Liver (tissue), 9 donors: ENCODE data around the gene KRTAP10-7. TPM values are rescaled to one million over a fixed set of nuclear protein-coding genes. Genes with fewer than 3 reads are reported as not detected.
"Not testable (repeated sequence)": the region's sequence is repeated elsewhere in the genome, so short reads cannot be mapped to it uniquely, and the experiment has no call there.

Source experiments
- DNase-seq: peaks from one replicate; pipeline ENCODE4 v3.0.0-alpha.2; 2017; ENCODE audit warnings: low spot score
- H3K27ac ChIP-seq, 2 donors: one replicate each; pipeline ENCODE4 v1.7.0; 2013; ENCODE audit warnings: inconsistent platforms in 2 of 2, low read length in 2 of 2, control low read depth in 1 of 2, low read depth in 1 of 2, mild to moderate bottlenecking in 1 of 2
- H3K27me3 ChIP-seq, 4 donors: one replicate each; pipeline versions ENCODE4 v1.6.1 to v1.7.0; 2013; ENCODE audit warnings: low read length in 3 of 4, inconsistent platforms in 1 of 4, mild to moderate bottlenecking in 1 of 4, moderate library complexity in 1 of 4; ENCODE audit not compliant: control insufficient read depth in 4 of 4, insufficient read depth in 4 of 4
- H3K36me3 ChIP-seq, 4 donors: one replicate each; pipeline versions ENCODE4 v1.6.1 to v1.7.0; 2013; ENCODE audit warnings: low read length in 3 of 4, mild to moderate bottlenecking in 3 of 4, low read depth in 1 of 4, moderate library complexity in 1 of 4; ENCODE audit not compliant: control insufficient read depth in 4 of 4, insufficient read depth in 3 of 4
- H3K4me1 ChIP-seq, 4 donors: one replicate each; pipeline versions ENCODE4 v1.6.1 to v1.7.0; 2013; ENCODE audit warnings: low read length in 3 of 4, mild to moderate bottlenecking in 3 of 4, moderate library complexity in 1 of 4; ENCODE audit not compliant: control insufficient read depth in 4 of 4, insufficient read depth in 4 of 4
- H3K4me3 ChIP-seq, 3 donors: one replicate each; pipeline versions ENCODE4 v1.6.1 to v1.7.0; 2013; ENCODE audit warnings: low read length in 3 of 3, control low read depth in 1 of 3, low read depth in 1 of 3, mild to moderate bottlenecking in 1 of 3
- H3K9ac ChIP-seq, 2 donors: one replicate each; pipeline ENCODE4 v1.7.0; 2013; ENCODE audit warnings: low read length in 2 of 2, mild to moderate bottlenecking in 2 of 2, moderate library complexity in 2 of 2, control low read depth in 1 of 2, low read depth in 1 of 2
- H3K9me3 ChIP-seq, 4 donors: one replicate each; pipeline versions ENCODE4 v1.6.1 to v1.7.0; 2013; ENCODE audit warnings: low read length in 3 of 4; ENCODE audit not compliant: control insufficient read depth in 4 of 4
- EGR1 ChIP-seq, 2 donors: IDR thresholded peaks; 2 replicates each; pipeline ENCODE4 v1.6.1; 2016 to 2018; ENCODE audit warnings: antibody characterized with exemption in 2 of 2, low read depth in 2 of 2
- YY1 ChIP-seq: IDR thresholded peaks from 2 replicates; pipeline ENCODE4 v1.6.1; 2016; ENCODE audit warnings: antibody characterized with exemption, mild to moderate bottlenecking
- WGBS: extraction: QIAGEN DNeasy Blood & Tissue Kit; methylation state at CpG from one replicate; pipeline ENCODE4 v1.1.7; 2013; 5-methylcytosine and 5-hydroxymethylcytosine counted together
- polyA plus RNA-seq, 2 donors: library from polyadenylated mRNA; stranded (reverse) in 1 of 2; unstranded in 1 of 2; fragments of 200-250 nt in 1 of 2; fragments of >200 nt in 1 of 2; fragmentation: Nextera tagmentation in 1 of 2; extraction: Ambion mirVana in 1 of 2; gene quantifications; one replicate each; pipeline versions ENCODE4 v1.2.1 to v1.2.3, GENCODE V29; 2013 to 2015
- total RNA-seq, 2 donors: library from RNA; depleted of rRNA; stranded (reverse); fragments of >200 nt; gene quantifications; one replicate each; pipeline ENCODE4 v1.2.3, GENCODE V29; 2014
- TF ChIP-seq, protein P1 (sequence below): fragments of 150-350 bp; IDR thresholded peaks from 2 replicates; pipeline ENCODE4 v1.5.1; 2017; ENCODE audit warnings: improper control_type of control experiment, low read depth, low read length; ENCODE audit not compliant: missing input control
- TF ChIP-seq, protein P2 (sequence below): IDR thresholded peaks from 2 replicates; pipeline ENCODE4 v1.6.1; 2016; ENCODE audit warnings: antibody characterized with exemption
- TF ChIP-seq, protein P3 (sequence below): IDR thresholded peaks from 2 replicates; pipeline ENCODE4 v1.6.1; 2016; ENCODE audit warnings: antibody characterized with exemption, mild to moderate bottlenecking
- donor health status: healthy.
- donor health status: healthy.
- donor health status: healthy.
- donor health status: healthy.
- donor health status: healthy.

KRTAP10-7 gene
- total and polyA plus RNA-seq, 4 donors: not detected

DNA sequence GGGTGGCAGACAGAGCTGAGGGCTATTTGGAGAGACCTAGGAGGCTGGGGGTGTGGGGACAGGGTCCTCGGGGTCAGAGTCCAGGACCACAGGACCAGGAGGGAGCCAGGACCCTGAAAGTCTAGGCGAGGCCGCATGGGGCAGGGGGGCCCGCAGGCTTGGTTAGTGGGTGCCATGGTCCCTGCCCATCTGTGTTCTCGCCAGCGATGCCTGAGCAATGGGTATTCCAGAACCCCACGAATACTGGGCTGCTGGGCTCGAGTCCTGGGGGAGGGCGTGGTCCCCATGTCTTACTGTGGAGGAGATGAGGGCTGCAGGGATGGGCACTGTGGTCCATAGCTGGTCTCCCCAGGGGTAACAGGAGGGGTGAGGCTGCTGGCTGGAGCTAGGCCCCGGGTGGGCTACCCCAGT lies 10.1 kb upstream of the KRTAP10-7 start:
- H3K27me3 ChIP-seq: no peaks in the 10 kb centered on the region
- no peaks in the 10 kb centered on the region for H3K36me3 ChIP-seq
- no peak for DNase-seq

DNA sequence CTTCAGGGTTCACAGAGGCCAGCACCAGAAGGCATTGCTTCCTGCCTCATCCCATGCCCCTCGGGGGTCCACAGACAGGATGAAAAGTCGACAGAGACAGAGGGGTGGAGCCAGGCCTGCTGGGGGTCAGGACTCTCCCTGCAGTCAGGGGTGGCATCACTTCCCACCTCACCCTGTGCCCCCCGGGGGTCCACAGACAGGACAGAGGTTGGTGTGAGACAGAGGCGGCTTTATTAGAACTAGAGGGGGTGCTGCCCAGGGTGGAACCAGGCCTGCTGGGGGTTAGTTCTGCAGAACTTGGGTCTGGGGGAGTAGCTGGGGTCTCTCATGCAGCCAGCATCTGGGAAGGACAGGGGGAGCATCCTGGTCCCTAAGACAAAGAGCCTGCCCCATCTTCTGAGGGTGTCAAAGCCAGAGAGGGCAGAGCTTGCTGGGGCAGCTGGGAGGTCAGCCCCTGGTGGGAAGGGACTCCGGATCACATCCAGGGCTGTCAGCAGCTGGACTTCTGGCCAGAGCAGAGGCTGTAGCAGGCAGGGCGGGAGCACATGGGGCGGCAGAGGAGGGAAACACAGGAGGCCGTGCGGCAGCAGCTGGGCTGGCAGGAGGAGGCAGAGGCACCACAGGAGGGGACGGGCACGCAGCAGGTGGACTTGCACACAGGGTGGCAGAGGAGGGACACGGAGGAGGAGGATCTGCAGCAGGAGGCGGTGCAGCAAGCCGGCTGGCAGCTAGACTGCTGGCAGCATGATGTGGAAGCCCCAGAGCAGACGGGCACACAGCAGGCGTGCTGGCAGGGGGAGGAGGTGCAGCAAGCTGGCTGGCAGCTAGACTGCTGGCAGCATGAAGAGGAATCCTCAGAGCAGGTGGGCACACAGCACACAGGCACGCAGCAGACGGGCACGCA lies 9.2 kb upstream of the KRTAP10-7 start:
- peaks cover 1 to 27% (median 16%) of the 10 kb centered on the region in 4 donors for H3K4me1 ChIP-seq
- not testable (repeated sequence) for H3K9ac ChIP-seq, DNase-seq, H3K27me3 ChIP-seq, H3K4me3 ChIP-seq, H3K36me3 ChIP-seq, H3K9me3 ChIP-seq, H3K27ac ChIP-seq
- WGBS: 68% methylated on average over 18 of the region's 19 CpGs

More for the DNA sequence above, 10.1 kb upstream of the KRTAP10-7 start:
- H3K4me3 ChIP-seq: no peak overlapping the region
- peaks cover 0 to 6% (median 0%) of the 10 kb centered on the region in 4 donors for H3K9me3 ChIP-seq
- 81% methylated on average over 10 of the region's 10 CpGs for WGBS
- TF ChIP-seq EGR1 (IDR thresholded peaks at IDR 0.05; ENCODE audit: low read depth in 2 of 2): no peak
- TF ChIP-seq, protein P1, sequence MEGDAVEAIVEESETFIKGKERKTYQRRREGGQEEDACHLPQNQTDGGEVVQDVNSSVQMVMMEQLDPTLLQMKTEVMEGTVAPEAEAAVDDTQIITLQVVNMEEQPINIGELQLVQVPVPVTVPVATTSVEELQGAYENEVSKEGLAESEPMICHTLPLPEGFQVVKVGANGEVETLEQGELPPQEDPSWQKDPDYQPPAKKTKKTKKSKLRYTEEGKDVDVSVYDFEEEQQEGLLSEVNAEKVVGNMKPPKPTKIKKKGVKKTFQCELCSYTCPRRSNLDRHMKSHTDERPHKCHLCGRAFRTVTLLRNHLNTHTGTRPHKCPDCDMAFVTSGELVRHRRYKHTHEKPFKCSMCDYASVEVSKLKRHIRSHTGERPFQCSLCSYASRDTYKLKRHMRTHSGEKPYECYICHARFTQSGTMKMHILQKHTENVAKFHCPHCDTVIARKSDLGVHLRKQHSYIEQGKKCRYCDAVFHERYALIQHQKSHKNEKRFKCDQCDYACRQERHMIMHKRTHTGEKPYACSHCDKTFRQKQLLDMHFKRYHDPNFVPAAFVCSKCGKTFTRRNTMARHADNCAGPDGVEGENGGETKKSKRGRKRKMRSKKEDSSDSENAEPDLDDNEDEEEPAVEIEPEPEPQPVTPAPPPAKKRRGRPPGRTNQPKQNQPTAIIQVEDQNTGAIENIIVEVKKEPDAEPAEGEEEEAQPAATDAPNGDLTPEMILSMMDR: no peak
- TF ChIP-seq, protein P2, sequence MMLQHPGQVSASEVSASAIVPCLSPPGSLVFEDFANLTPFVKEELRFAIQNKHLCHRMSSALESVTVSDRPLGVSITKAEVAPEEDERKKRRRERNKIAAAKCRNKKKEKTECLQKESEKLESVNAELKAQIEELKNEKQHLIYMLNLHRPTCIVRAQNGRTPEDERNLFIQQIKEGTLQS: no peak
- TF ChIP-seq YY1: no peak
- TF ChIP-seq, protein P3, sequence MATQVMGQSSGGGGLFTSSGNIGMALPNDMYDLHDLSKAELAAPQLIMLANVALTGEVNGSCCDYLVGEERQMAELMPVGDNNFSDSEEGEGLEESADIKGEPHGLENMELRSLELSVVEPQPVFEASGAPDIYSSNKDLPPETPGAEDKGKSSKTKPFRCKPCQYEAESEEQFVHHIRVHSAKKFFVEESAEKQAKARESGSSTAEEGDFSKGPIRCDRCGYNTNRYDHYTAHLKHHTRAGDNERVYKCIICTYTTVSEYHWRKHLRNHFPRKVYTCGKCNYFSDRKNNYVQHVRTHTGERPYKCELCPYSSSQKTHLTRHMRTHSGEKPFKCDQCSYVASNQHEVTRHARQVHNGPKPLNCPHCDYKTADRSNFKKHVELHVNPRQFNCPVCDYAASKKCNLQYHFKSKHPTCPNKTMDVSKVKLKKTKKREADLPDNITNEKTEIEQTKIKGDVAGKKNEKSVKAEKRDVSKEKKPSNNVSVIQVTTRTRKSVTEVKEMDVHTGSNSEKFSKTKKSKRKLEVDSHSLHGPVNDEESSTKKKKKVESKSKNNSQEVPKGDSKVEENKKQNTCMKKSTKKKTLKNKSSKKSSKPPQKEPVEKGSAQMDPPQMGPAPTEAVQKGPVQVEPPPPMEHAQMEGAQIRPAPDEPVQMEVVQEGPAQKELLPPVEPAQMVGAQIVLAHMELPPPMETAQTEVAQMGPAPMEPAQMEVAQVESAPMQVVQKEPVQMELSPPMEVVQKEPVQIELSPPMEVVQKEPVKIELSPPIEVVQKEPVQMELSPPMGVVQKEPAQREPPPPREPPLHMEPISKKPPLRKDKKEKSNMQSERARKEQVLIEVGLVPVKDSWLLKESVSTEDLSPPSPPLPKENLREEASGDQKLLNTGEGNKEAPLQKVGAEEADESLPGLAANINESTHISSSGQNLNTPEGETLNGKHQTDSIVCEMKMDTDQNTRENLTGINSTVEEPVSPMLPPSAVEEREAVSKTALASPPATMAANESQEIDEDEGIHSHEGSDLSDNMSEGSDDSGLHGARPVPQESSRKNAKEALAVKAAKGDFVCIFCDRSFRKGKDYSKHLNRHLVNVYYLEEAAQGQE: no peak
- H3K9ac ChIP-seq: no peak overlapping the region
- peaks cover 1 to 27% (median 16%) of the 10 kb centered on the region in 4 donors for H3K4me1 ChIP-seq
- no peak overlapping the region for H3K27ac ChIP-seq

DNA sequence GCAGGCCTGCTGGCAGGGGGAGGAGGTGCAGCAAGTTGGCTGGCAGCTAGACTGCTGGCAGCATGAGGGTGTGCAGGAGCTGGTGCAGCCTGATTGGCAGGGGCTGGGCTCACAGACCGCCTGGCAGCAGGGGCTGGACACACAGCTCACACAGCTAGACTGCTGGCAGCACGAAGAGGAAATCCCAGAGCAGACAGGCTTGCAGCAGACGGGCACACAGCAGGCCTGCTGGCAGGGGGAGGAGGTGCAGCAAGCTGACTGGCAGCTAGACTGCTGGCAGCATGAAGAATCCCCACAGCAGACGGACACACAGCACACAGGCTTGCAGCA lies 8.6 kb upstream of the KRTAP10-7 start:
- H3K4me3 ChIP-seq, DNase-seq, H3K36me3 ChIP-seq, H3K27ac ChIP-seq, H3K9me3 ChIP-seq, H3K27me3 ChIP-seq, H3K9ac ChIP-seq: not testable (repeated sequence)
- H3K4me1 ChIP-seq: peaks cover 1 to 27% (median 16%) of the 10 kb centered on the region in 4 donors
- 34% methylated on average over 4 of the region's 4 CpGs for WGBS
